ENCODE data around the gene PCDHGA3. TPM values are rescaled to one million over a fixed set of nuclear protein-coding genes. Genes with fewer than 3 reads are reported as not detected.

Gene PCDHGA3
- total RNA-seq, 4 donors from 2014 or later, result 0.40 to 1.7 (median 0.76) TPM; not detected in 1

- no peaks in the 10 kb centered on the region for H3K36me3 ChIP-seq
- H3K27ac ChIP-seq, result no peak overlapping the region
- H3K4me3 ChIP-seq, result no peak overlapping the region
- H3K27me3 ChIP-seq, result no peaks in the 10 kb centered on the region
- TF ChIP-seq CTCF (IDR thresholded peaks at IDR 0.05) (no peak), POLR2A (IDR thresholded peaks at IDR 0.05) (no peak)
- no peak for DNase-seq
- peaks cover 0 to 83% (median 10%) of the 10 kb centered on the region in 4 donors for H3K9me3 ChIP-seq
- H3K4me1 ChIP-seq, result no peaks in the 10 kb centered on the region
These were observed 19.1 kb downstream of the PCDHGA3 start for GRCh38 chr5:141362719-141363118.

DNA sequence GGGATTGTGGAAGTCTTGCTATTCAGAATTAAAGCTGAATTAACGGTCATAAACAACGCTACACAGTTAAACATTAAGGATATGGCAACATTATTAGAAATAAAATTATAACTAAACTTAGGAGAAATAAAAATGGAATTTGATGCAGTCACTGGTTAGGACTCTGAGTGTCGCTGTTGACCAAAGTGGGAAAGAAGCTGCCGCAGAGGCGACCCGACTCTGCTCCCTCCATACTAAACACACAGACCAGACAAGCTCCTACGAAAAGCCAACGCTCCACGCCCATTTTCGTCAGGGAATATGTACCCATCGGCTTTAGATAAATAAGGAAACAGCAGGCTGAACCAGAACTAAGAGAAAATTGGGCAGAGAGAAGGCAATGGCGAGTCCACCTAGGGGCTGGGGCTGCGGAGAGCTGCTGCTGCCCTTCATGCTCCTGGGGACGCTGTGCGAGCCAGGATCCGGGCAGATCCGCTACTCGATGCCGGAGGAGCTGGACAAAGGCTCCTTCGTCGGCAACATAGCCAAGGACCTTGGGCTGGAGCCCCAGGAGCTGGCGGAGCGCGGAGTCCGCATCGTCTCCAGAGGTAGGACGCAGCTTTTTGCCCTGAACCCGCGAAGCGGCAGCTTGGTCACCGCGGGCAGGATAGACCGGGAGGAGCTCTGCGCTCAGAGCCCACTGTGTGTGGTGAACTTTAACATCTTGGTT is 20.5 kb downstream of the PCDHGA3 start, which contains the start of gene PCDHGA5:
PCDHGA5 (plus strand) TSS at position 211 of the 709 bp plus-strand sequence; CDS start at position 380, 169 bp downstream.
- H3K36me3 ChIP-seq, result no peaks in the 10 kb centered on the region
- H3K9me3 ChIP-seq, result peaks cover 0 to 80% (median 10%) of the 10 kb centered on the region in 4 donors
- TF ChIP-seq POLR2A (IDR thresholded peaks at IDR 0.05), result no peak
- TF ChIP-seq CTCF (IDR thresholded peaks at IDR 0.05), result no peak
- no peak within 1 kb of the TSS for H3K4me3 ChIP-seq
- DNase-seq, result no peak
- no peaks in the 10 kb centered on the region for H3K27me3 ChIP-seq
- H3K27ac ChIP-seq, result no peak within 1 kb of the TSS
- no peaks in the 10 kb centered on the region for H3K4me1 ChIP-seq

- no peak overlapping the region for H3K27ac ChIP-seq
- no peaks in the 10 kb centered on the region for H3K36me3 ChIP-seq
- no peaks in the 10 kb centered on the region for H3K4me1 ChIP-seq
- no peak for DNase-seq
- no peak overlapping the region for H3K4me3 ChIP-seq
- TF ChIP-seq POLR2A (IDR thresholded peaks at IDR 0.05) (no peak), CTCF (IDR thresholded peaks at IDR 0.05) (no peak)
- no peaks in the 10 kb centered on the region for H3K27me3 ChIP-seq
- peaks cover 0 to 77% (median 10%) of the 10 kb centered on the region in 4 donors for H3K9me3 ChIP-seq
These were observed 22.6 kb downstream of the PCDHGA3 start for GRCh38 chr5:141366016-141366896.

- no peaks in the 10 kb centered on the region for H3K36me3 ChIP-seq
- H3K9me3 ChIP-seq, result peaks cover 0 to 79% (median 9%) of the 10 kb centered on the region in 4 donors
- DNase-seq, result no peak
- no peak within 1 kb of the TSS for H3K27ac ChIP-seq
- no peaks in the 10 kb centered on the region for H3K4me1 ChIP-seq
- peak within 1 kb of the TSS; percentile 0 to 24 (median 14) for H3K4me3 ChIP-seq
- TF ChIP-seq CTCF (IDR thresholded peaks at IDR 0.05) (peak in 4 of 6 experiments; percentile 14 to 25 (median 16)), POLR2A (IDR thresholded peaks at IDR 0.05) (no peak)
- H3K27me3 ChIP-seq, result no peaks in the 10 kb centered on the region
These were observed 26.6 kb downstream of the PCDHGA3 start, which contains the start of gene PCDHGB3 for GRCh38 chr5:141369994-141370848. PCDHGB3 (plus strand) TSS chr5:141370242; CDS start chr5:141370395, 153 bp downstream.

Data from Peyer's patch (tissue), 4 donors.